Measurements from ENCODE around the gene TUBA1C.
"Not testable (repeated sequence)": the region's sequence is repeated elsewhere in the genome, so short reads cannot be mapped to it uniquely, and the experiment has no call there.

The TUBA1C gene

DNA sequence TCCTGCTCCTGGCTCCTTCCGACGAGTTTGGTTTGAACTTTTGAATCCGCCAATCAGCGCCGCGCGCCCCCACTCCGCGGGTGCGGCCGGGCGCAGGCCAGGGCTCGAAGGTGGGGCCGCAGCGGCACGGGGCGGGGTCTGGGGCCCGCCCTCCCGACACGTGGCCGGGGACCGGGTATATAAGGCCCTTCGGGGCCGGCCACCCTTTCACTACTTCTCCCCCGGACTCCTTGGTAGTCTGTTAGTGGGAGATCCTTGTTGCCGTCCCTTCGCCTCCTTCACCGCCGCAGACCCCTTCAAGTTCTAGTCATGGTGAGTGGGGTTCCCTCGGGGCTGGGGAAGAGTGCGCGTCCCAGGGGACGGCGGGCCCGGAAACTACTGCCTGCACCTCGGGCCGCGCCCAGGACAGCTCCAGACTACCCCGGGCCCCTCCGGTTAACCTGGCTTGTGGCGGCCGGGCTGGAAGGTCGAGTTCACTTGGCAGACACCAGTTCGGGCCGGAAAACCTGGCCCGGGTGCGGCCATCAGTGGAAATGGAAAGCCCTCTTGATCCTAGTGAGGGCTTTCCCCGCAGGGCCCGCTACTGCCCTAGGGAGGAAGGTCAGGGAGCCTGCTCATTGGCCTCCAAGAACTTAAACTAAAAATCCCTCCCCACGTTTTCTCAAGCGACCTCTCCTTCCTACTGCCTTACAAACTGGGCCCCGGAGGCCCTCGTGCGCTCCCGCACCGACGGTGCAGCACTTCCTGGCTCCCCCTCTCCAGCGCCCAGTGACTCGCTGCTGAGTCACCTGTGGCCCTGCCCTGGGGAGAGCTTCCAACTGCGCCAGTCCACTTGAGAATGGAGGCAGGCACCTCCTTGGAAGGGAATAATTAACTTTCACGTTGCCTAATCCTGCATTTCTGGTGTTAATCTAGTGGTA, at the start of gene TUBA1C:
Gene TUBA1C, plus strand, starts transcription at position 210 of the 920 bp plus-strand sequence. Its CDS starts 100 bp downstream, at position 310.
- peak; percentile 78 for DNase-seq

- DNase-seq: no peak
These were observed 45.4 kb upstream of the TUBA1C start for GRCh38 chr12:49219417-49220026.

- no peak for DNase-seq
These were observed 43.9 kb upstream of the TUBA1C start for GRCh38 chr12:49220972-49221371.

GRCh38 chr12:49223122-49223521, 41.8 kb upstream of the TUBA1C start:
- no peak for DNase-seq

DNA sequence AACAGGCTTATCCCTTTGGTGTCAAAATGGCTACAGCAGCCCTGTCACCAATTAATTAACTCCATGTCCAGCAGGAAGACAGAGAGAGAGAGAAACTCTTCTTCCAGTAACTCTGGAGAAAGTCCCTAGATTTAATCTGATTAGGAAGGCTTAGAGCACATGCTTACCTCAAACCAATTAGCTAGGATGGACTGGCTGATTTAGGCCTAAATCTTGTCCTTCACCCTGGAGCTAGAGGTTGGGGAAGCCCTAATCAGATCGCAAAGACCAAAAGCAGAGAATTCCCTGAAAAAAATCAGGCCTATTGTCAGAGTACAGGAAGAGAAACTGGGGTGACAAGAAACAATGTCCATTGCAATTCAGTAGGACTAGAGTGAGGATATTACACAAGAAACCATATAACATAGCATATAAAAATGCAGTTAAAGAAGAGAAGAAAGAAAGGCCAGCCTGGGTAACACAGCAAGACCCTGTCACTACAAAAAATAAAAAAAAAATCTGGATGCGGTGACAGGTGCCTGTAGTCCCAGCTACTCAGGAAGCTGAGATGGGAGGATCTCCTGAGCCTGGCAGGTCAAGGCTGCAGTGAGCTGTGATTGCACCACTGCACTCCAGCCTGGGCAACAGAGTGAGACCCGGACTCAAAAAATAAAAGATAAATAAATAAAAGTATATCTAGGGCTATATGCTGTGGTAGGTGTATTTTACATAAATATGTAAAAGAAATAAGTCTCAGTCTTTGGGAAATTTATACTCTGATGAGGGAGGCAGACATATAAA, 41.1 kb upstream of the TUBA1C start:
- no peak for DNase-seq

DNA sequence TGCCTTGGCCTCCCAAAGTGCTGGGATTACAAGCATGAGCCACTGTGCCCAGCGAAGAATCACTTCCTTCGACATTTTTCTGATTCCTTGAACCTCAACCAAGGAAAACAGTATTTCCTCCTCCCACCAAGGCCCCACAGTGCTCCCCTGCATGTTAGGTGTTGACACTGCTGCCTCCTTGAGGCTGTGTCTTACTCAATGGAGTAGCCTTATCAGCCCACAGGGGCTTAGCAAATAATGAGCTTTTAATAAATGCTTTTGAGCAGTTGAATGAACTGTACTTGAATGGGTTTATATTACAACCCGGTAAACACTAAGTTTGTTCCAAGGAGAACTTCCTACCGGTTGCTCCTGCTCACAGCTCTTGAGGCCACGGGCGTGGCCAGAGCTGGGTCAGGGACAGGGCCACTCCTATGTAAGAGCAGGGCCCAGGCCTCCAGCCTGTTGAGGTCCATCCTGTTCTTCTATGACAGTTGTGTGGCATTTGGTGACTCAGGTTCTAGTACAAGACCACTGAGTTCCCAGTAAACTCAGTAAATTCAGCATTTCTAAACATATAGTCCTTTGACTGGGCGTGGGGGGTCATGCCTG, 39.2 kb upstream of the TUBA1C start:
- no peak for DNase-seq

DNA sequence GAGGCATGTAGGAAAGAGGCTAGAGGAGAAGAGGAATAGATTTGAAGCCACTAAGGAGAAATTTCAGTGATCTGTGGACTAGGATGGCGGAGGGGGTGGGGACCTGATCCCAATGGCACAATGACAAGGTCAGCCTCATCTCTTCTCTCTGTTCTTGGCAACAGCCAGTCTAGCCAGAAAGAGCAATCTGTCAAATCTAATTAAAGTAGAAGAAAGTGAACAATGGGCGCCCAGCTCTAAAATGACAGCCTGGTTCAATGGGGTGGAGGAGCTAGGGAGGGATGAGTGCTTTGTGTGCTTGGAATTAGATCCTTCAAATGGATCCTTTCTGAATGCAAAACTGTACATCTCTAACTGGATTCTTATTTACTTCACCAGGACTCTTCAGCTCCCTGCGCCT, 37.2 kb upstream of the TUBA1C start:
- no peak for DNase-seq

DNA sequence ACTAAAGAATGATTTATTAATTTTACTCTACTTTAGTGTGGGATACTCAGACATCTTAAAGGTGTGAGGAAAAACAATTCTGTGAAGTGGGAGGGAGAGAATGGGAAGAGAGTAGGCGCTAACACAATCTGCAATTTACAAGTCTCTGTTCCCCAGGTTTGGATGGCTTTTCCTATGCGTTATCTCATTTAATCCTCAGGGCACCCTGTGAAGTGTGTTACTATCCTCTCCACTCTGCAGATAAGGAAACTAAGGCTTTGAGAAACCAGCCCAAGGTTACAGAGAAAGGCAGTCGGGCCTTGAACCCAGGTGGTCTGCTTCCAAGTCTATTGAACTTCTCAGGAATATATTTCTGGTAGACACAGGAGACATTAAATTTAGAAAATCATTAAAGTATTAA, 36.2 kb upstream of the TUBA1C start:
- no peak for DNase-seq

- no peak for DNase-seq
These were observed 34.6 kb upstream of the TUBA1C start for GRCh38 chr12:49230176-49230804.

DNA sequence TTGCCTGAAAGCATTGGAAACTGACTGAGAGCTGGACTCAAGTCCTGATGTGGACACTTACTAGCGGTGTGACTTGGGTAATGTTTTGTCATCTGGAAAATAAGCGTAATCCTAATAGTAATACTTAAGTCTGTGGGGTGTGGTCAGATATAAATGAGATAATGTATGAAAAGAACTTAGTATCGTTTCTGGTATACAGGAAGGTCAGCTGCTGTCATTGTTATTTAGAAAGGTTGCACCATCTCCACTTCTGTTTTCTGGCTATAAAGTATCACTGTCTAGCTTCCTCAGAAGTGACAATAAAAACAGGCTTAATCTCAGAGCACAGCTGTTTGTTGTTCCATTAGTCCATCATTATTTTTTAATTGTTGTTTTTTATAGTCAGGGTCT, 34.1 kb upstream of the TUBA1C start:
- DNase-seq: no peak

DNA sequence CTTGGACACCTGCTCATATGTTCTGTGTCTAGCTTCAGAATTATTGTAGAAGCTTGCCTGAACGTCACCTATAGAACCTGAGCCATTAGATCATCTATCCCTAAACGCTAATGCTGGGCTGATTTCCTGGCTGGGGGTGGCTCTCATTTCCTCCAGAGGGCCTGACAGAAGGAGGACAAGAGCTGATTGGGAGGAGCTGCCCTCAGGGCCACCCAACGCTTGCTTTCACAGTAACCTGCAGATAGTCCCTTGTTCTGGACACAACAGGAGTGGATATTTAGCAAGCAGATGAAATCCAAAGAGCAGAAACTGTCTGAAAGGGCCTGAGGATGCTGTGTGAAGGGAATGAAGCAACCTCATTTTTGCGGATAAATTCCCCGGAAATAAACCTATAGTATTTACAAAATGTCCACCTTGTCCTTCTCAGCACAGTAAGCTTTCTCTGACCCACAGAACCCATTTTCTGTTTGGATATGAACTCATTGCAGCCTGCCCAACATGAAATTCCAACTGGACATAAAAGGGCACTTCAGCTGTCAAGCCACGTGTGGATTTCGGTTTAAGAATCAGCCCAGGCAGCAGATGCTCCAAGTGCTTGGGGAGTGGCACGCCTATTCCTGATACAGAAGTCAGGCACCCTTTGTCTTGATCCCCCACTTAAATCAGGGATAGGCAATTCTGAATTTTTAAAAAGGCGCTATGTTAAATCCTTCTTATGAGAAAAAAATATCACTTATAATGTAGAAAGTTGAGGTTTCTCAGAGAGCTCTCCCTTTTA, 32.8 kb upstream of the TUBA1C start:
- DNase-seq: no peak

DNA sequence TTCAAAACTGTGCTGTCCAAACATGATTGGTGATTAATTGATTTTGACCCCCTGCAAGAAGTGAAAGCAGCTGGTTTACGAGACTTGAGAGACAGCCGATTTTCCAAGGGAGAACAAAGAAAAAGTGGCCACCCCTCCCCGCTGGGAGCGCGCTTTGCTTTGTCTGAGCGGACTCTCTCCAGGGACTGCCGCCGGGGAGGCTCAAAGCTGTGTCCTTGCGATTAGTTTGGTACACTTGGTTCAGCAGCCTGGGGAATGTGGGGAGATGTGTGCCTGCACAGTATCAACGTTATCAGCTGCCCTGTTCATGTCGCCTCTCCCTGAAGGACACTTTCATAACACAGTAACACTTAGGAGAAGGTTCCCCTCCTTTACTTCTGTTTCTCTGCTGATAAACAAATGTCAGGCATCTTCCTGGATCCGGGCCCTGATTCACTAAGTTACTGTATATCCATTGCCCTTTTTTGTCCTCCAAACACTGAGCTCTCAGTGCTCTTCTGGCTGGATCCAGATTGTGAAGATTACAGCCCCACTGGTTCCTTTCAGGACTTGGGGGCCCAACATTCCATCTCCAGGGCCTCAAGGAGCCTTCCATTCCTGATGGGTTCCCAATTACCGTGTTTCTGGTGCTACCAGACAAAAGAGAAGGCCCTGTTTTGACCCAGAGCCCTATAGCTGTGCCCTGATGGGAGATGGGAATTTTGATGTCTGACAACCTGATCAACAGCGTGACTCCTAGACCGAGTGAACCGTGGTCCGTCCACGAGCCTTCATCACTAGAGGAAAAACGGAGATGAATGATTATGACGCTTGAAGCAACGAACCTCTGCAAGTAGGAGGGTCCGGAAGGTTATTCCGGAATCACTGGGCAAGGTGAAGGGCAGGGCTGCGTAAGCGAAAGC, 31.7 kb upstream of the TUBA1C start:
- DNase-seq: no peak

DNA sequence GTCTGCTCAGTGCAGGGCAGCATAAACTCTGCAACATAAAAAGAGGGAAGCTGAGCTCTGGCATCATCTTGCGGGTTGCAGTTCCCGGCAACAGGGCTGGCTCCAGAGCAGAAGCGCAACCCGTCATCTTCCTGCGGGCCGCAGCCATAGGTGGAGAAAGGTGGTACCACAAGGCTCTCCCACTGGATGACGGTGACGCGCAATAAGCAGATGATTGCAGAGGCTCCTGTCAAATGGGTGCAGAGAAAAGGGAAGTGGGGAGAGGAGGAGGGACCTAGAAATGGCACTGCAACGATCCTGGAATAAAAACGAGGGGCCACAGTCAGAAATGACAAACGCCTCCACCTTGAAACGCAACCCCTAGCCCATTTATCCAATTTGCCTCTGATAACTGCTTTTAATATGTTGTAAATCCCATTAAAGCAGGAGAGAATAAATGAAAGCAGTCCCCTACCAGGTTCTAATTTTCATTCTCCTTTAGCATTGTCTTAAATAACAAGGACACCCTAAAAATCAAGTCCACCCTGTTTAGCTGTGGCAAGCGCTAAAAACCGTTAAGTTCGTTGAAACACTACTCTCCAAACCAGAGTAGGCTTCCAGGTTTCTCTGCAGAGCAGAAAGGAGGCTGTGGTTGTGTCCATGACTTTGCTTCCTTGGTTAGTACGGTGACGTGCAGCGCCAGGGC, 30.9 kb upstream of the TUBA1C start:
- no peak for DNase-seq

- no peak for DNase-seq
These were observed 28.5 kb upstream of the TUBA1C start for GRCh38 chr12:49236423-49236822.

DNA sequence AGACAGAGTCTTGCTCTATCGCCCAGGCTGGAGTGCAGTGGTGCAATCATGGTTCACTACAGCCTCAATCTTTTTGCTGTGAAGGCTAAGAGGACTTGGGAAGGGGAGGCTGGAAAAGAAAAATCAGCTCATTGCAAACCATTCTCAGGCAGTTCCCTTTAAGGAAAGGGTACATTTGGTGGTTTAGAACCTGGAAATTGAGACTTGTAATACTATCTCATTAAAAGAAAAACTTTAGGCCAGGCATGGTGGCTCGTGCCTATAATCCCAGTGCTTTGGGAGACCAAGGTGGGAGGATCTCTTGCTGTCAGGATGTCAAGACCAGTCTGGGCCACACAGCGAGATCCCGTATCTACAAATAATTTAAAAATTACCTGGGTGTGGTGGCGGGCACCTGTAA, 21.3 kb upstream of the TUBA1C start:
- DNase-seq: no peak

- DNase-seq: no peak
These were observed 20.7 kb upstream of the TUBA1C start for GRCh38 chr12:49244176-49244575.

GRCh38 chr12:49251357-49251756, 13.5 kb upstream of the TUBA1C start:
- no peak for DNase-seq

DNA sequence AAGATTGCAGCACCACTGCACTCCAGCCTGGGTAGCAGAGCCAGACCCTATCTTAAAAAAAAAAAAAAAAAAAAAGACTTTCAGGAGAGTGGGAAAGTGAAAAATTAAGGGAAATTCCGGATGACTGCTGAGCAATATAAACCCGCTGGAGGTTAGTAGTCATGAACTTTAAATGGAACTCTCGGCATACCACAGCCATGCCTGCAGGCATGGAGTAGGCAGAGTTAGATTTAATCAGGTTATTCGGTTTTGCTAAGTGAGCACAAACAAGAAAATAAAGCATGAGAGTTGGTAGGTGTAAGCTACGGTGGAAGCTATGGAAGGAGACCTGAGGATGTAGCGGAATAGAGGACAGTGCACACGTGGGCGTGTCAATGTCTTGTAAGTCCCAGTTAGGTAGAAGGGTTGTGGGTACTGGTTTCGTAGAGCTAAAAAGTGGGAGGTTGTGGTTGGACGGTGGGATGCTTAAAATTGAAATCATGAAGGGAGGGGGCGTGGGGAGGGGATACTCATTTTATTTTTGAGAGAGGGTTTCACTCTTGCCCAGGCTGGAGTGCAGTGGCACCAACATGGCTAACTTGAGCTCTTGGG, 11.8 kb upstream of the TUBA1C start:
- no peak for DNase-seq

- not testable (repeated sequence) for DNase-seq
These were observed 9.4 kb upstream of the TUBA1C start for GRCh38 chr12:49255456-49255855.
